ELF-1 (cell line): ENCODE data around the gene KIAA0040.

Experiments
- DNase-seq: peaks from one replicate; pipeline ENCODE4 v3.0.0-alpha.2; 2016; ENCODE audit warnings: low read depth, low spot score

The KIAA0040 gene

DNA sequence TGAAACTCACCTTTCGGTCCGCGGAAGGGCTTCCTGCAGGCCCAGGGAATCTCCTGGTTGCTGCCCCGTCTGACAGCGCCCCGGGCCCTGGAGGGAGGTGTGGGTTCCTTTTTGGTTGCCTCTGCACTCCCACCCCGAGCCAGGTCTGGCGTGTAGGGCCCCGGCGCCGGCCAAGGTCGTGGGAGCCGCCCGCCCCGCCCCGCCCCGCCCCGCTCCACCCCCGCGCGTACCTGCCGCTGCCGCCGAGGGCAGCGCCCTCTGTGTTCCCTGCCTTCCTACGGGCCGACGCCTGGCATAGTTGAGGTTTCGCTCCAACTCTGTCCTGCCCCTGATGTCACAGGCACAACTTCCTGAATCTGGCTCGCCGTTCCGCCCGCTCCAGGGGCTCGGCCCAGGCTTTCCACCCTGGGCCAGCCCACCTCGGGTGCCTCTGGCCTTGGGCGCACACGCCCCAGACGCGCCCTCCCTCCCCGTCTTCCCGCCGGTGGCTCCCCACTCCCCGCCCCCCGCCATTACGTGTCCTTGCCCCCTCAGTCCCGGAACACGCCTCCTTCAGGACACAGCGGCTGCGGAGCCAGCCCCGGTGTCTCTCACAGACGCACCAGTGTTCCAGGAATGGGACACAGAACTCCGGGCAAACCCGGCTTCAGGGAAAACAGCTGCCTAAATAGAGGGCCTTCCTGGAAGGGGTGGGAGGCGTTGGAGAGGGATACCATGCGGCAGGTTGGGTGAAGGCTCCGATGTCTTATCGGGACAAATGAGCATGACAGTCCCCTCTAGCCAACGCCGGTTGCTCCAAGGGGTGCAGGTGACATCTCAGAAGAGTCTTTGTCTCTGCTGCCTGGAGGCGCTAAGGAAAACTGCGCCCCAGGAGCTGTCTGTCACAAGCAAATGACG, at the start of gene KIAA0040:
Gene KIAA0040, minus strand, starts transcription at position 147 of the 897 bp plus-strand sequence. CDS start 31,763 bp downstream, outside the sequence.
- peak; percentile 53 for DNase-seq

DNA sequence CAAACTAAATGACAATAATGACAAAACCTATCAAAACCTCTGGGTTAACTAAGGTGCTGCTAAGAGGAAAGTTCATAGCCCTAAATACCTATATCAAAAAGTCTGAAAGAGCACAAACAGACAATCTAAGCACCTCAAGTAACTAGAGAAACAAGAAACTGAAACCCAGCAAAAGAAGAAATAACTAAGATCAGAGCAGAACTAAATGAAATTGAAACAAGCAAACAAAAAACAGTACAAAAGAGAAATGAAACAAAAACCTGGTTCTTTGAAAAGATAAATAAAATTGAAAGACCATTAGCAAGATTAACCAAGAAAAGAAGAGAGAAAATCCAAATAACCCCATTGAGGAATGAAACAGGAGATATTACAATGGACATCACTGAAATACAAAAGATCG, 44.8 kb upstream of the KIAA0040 start:
- no peak for DNase-seq

DNA sequence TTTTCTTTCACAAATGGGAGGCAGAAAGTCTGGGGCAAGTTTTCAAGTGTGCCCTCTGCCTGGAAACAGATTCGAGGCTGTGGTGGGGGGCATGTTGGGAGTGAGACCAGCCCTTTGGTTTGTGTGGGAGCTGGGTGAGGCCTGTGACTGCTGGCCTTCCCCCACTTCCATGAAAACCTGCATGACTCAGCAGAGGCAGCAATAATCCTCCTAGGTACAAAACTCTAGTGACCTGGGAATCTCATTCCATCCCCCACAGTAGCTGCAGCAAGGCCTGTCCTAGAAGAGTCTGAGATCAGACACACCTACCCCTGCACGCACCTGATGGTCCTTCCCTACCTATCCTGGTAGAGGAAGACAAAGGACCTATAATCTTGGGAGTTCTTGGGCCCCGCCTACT, 42.1 kb upstream of the KIAA0040 start:
- DNase-seq, result no peak

DNA sequence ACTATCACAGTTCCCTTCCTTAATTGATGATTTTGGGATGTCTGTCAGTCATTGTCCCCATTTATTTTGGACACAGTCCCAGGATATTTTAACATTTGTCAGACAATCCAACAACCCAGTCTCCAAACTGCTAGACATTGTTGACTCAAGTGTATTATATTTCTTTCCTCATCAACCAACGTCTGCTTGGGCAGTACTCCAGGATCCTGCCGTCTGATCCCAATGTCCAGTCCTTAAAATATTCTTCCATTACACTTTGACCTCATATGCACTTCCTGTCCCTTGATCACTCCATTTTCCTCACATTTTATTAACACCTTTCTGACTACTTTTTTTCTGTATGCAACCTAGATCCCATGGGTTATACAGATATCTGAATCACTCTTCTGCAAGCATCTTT, 39.8 kb upstream of the KIAA0040 start:
- DNase-seq, result no peak

DNA sequence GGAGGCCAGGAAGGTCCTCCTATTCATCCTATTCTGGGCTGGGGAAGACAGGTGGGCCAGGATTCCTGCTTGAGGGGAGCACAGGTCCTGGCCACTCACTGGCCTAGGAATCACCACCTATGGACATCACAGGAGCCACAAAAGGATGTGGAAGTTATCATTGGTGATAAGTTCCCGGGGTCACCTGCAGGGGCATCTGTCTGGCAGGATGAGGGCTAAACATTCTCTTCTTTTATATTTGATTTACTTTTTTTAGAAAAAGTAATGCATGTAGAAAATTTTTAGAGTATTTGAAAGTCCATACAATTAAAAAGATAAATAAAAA, 33.2 kb upstream of the KIAA0040 start:
- DNase-seq, result no peak

DNA sequence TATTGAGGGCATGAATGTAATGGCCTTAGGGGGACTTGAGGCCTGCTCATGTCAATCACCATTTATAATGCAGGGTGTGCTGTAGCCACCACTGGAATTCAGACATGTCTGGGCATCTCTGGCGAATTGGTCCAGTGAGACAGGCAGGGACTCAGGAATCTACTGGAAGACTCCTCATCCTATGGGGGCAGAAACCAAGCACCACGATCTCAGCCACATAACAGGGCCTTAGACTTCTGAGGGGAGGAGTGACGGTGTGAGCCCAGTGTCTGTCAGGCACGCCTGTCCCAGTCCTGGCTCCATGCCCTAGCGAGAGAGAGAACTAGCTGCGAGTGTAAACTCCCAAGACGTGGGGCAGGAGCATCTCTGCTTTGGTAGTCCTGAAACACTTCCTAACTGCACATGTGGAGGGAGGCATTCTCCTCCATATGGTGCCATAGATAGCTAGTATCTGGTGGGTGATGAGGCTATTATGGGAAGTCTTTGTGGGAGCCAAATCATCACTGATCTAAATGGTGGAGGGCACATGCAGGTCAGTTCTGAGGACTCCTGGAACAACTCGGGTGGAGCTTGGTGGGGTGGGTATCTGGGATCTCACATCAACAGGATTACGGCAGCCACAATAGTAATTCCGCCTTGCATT, 29.8 kb upstream of the KIAA0040 start:
- DNase-seq, result peak; percentile 29

DNA sequence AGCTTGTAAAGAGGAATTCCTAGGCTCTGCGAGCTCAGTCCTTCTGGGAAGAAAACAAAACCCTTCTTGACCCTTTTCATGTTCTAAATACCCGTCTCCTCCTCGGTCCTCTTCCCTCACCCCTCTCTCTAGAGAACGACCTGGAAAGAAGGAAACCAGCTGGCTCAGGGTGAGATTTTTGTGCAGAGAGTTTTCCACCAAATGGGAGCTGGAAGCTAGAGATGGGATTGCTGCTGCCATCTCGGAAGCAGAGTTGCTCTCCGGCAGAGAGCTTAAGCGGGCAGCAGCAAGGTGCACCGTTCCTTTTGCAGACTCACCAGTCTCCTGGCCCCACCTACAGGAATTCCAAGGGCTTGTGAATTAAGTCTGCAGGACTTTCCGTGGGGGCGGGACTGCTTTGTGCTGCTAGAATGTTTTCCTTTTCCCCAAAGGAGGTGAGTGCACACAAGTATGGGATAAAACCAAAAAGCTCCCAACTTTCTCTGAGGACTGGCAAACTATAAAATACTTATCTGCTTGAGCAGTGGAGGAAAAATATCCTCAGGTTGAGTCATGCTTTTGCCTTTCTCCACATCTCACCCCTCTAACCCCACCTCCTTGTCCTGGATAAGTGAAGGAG, 29.1 kb upstream of the KIAA0040 start:
- peak; percentile 79 for DNase-seq

DNA sequence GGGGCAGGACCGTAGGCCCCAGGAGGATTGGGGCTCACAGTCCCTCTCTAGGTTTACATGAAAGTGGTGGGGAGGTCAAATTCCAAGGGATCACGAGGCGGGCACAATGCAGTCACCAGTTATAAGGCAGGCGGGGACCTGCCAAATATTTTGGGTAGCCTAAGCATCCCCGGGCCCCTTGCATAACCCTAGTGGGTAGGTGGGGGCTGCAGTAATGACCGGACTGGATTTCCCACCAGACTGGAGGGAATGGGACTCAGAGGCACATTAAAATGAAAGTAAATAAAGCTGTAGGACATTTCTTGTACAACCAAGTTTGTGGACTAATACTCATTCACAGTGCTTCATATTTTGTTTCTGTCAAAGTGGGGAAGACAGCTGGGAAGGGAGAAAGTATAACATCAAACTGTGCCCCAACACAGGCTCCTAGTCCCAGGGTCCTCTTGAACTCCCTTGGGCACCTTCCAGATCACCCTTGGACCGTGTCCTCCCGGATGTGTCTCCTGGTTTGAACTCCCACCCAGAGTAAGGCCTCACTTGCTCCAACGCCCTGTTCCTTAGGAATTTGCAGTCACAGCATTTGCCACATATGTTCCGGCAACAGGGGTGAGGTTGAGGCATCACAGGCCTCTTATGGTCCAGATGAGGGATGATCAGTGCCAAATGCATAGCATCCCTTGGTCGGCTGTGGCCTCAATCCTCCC, 28.4 kb upstream of the KIAA0040 start:
- DNase-seq, result no peak

DNA sequence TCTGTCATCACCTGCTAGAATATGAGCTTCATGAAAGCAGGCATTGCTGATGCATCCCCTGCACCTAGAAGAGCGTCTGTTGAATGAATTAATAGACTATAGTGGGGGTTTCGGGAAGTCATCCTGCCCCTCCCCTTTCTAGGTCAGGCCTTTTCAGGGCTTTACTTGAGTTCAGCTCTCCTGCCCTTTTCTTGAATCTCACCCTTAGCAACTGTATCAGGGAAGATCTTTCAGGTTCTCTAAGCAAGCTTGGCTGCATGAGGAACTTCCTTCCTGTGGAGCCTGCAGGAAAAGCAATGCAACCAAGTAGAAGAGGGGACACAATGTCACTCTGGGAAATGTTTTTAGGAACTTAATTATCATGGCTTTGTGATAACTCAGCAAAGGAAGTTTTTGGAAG, 27.2 kb upstream of the KIAA0040 start:
- no peak for DNase-seq

DNA sequence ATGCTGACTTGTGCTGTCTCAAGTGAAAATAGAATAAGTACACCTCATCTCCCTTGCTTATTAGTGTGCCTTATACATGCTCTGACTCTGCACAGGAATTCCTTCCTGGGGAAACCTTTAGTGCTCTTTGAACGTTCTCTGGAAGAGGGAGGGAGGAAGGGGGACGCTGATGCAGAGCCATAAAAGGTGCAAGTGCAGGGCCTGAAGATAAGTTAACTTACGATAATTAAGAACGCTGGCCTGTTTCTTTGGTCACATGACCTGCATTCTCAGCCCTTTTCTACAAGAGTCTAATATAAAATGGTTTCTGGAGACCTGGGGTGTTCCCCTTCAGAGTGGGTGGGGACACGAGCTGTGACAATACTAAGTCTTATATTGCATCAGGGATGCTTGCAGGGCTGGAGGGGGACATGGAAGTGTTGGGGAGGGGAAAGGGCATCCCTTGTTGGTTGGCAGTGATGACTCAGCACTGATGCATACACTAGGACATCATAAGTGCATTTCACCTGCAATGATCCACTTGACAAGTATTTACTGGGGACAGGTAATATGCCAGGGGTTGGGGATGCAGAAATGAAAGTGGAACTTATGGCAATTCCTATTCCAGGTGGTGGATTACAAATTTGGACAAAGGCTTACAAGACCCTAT, 26.3 kb upstream of the KIAA0040 start:
- no peak for DNase-seq

DNA sequence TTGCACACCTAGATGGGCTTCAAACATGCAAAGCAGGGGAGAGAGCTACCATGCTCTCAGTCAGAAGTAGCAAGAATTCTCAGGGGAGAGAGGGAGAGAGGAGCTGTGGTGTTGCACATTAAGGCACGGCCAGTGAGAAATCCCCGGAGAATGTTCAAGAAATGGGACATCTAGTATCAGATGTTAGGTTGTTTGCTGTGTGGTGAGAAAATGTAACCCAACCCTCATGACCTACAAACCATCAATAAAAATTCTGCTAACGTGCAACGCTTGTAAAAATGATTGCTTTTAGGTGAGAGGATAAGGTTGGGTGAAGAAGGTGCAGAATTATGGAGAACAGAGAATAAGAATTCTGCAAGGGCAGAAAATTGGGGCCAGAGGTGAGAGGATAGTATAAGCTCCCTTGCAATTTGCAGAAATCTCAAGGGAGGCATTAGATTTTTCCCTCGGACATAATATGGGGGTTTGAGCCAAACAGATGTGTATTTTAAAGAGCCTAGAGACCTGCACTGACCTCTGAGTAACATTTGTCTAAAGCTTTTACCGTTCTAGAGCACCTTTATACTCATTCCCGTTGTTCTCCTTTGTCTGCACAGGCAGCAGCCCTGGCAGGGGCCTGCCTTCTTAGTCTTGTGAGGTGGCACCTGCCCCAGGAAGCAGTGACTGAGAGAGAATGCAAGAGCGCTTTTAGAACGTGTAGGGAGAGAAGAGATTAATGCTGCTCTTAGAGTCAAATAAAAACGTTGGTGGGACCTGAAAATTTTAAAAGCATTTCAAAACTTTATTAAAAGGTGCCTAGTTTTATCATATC, 25.4 kb upstream of the KIAA0040 start:
- no peak for DNase-seq

DNA sequence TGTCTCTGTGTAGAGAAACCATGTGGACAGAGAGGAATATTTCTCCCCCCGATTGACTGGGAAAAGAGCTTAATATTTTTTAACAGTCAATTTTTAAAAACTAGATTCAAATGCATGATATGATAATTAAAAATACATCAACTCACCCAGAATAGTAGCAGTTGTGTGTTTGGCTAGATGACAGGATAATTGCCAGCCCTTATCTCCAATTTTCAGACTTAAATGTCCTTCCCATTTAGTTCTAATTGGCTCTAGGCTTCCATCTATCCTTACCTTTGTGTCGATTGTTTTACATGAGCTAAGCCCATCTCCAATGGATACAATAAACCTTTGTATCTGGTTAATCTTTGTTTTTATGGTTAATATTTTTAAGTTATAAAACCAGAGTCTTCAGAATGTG, 23.9 kb upstream of the KIAA0040 start:
- DNase-seq, result no peak

DNA sequence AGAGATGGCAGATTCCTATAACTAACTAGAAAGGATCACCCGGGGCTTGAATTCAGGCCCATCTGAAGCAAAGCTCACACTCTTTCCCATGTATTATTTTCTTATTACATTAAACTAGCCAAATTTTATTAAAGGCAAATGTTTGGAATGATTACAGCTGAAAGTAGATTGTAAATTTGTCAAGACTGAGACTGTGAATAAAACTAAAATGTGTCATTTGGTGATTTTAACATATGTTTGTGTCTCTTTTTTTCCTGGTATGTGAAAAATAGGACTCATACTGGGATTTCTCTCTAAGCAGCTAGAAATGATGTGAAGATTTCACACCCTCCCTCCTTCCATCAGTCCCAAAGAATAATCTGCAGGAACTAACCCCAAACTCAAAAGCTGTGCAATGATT, 19.1 kb upstream of the KIAA0040 start:
- DNase-seq, result no peak

DNA sequence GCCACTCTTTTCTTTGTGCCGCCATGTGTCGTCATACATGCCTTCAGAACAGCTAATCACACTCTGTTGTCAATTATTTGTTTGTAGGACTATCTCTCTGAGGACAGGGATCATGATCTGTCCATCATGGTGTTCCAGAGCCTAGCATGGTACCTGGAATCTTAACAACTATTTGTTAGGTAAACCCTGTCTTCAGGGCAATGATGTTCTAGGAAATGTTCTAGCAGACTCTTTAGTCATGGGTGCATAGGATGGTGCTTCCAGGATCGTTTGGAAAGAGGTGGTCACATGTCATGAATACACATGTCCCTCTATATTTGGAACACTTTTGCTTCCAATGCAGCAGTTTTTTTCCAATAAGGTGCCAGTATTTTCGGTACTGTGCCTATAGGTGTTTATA, 18.2 kb upstream of the KIAA0040 start:
- DNase-seq, result no peak

DNA sequence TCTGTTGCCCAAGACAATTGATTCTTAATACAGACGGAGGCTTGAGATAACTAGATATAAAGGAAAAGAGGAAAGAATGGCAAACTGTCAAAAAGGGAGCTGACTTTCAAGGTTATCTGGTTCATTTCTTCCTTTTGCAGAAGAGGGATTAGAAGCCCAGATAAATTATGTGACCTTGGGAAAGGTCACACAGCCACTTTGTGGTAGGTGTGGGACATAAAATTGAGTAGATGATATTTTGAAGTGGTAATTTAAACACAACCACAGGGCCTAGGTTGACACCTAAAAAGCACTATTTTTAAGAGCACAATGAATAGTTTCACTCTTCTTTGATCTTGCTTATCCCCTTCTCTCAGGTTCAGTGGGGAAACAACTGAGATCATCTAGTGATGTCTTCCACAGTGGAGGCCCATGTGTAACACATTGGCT, 16.9 kb upstream of the KIAA0040 start:
- DNase-seq, result no peak

DNA sequence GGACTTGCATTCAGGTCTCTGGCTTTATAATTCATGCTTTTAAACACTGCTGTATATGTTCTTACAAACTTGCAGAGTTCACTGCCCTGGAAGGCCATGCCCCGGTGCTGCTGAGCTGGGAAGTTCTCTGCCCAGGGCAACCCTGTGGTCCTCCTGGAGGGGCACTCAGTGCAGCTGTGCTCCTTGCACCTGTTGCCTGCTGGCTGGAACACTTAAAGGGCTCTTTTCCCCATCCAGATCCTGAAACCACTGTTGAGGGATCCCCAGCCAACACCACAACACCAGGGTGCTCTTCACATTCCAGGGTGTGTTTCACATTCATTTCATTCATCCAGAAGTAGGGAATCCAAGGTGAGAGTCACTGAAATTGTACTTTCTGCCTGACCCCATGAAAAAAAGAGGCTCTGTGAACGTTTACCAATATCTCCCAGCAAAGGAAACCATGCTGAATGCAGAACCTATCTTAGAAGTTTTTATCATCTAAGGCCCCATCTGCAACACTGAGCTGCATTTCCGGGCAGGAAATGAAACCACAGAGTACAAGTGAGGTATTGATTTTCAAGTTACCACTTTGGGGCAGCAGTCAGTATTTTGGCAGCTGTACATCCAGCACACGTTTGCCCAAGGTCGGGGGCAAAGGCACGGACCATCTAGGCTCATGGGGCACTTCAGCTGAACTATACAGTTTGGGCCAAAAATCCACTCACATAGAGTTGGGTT, 16.4 kb upstream of the KIAA0040 start:
- no peak for DNase-seq

DNA sequence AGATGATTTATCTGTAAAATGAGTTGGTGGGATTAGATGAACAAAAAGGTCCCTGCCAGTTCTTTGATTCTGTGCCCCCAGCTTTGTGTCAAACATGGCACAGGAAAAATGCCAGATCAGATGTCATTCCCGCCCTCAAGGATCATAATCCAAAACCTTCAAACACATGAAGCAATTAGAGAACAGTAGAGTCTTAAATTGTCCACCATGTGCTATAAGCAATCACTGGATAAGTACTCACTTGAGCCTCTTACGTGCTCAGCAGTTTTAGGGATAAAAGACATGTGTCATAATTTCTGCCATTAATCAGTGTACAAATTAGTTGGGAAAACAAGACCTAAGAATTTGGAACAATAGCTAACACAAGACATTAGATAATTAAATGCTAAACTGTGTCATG, 15.4 kb upstream of the KIAA0040 start:
- DNase-seq, result no peak

DNA sequence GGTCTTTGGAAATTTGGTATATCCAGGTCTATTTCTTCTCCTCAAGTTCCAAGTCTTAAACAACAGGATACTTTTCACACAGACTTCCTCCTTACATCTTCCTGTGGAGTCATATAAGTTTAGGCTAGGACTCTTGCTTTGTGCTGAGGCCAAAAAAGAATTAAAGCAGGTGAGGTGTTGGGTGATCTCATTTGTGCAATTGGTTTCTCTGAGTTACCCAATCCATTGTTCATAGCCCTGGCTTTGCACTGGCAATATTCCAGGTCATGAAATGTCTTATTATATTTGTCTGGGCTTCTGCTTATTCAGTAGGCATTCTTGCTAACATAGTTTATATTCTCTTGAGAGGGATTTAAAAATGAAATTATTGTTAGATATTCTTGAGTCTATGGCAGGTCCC, 14.1 kb upstream of the KIAA0040 start:
- DNase-seq, result no peak

DNA sequence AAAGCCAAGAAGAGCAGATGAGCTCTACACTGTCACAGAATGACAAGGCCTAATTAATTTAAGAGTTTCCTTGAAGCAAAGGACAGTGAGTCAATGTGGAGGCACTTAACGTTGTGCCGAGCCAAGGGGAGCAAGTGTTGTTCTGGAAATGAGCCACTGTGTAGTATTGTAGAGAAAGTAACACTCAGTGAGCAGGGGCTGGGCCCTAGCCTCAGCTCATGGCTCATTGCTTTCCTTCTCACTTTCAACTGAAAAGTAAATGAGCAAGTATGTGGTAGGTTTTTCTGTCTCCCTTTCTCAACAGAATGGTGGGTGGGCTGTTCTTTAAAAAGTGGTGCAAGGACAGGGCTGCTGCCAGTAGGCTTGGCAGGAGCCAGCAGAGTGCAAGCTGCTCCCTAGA, 11.8 kb upstream of the KIAA0040 start:
- DNase-seq, result no peak

DNA sequence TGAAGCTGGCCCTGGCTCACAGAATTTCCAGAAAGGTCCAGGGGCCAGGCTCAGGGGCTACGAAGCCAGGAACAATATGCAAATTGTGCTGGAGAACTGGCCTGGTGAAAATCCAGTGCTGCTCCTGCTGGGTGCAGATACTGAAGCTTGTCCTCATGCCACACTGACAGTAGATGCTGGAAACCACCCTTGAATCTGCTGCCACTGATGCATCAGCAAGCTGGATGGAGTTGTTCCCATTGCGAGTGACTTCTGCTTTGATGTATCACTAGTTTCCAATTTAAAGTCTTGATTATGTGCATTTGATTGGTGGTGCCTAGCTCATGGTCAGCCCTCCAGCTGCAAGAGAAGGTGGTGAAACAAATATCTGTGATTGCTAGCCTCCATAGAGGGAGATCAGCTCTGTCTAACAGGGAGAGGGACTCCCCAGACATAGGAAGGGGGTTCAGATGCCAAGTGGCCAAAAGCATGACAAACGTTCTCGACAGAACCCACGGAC, 11.0 kb upstream of the KIAA0040 start:
- DNase-seq, result no peak
